HG02885 (cell line): ENCODE measurements around the gene RTN4.

Experiments used
- ATAC-seq: cut with Tn5 transposase; IDR thresholded peaks from one replicate; pipeline ENCODE4 v1.9.1; 2021; ENCODE audit warnings: mild to moderate bottlenecking; ENCODE audit not compliant: unreplicated experiment, poor library complexity

Gene RTN4

GRCh38 chr2:54931473-54931872 is 118.8 kb downstream of the RTN4 start:
- ATAC-seq: no peak

- ATAC-seq: no peak
These were observed 121.5 kb downstream of the RTN4 start for GRCh38 chr2:54928719-54929118.

- ATAC-seq: no peak
These were observed 122.3 kb downstream of the RTN4 start for GRCh38 chr2:54927751-54928615.

GRCh38 chr2:54927085-54927750 is 123.0 kb downstream of the RTN4 start:
- no peak for ATAC-seq

GRCh38 chr2:54925022-54925421 is 125.2 kb downstream of the RTN4 start:
- no peak for ATAC-seq

- no peak for ATAC-seq
These were observed 126.1 kb downstream of the RTN4 start for GRCh38 chr2:54924121-54924520.
